Right lobe of liver (tissue), 6 donors: ENCODE results near the gene KIF5C. TPM values are rescaled to one million over a fixed set of nuclear protein-coding genes. Genes with fewer than 3 reads are reported as not detected.

Source experiments
- ATAC-seq, 4 donors: fragments of 200-7000 bp; cut with Tn5 transposase; one replicate each; pipeline ENCODE4 v1.9.1; 2020; ENCODE audit warnings: mild to moderate bottlenecking in 4 of 4, moderate library complexity in 4 of 4
- DNase-seq, 3 donors: peaks; one replicate each; pipeline ENCODE4 v3.0.0-alpha.2; 2020
- H3K27ac ChIP-seq, 3 donors: fragments of 200-600 bp; one replicate each; pipeline ENCODE4 v1.8.0; 2022
- H3K27me3 ChIP-seq, 2 donors: fragments of 200-600 bp; one replicate each; pipeline ENCODE4 v1.8.0; 2022
- H3K36me3 ChIP-seq, 4 donors: fragments of 200-600 bp; sonication (generic) in 1 of 4; one replicate each; pipeline versions ENCODE4 v1.5.1 to v1.8.0; 2017 to 2022; ENCODE audit warnings: control low read depth in 1 of 4
- H3K4me1 ChIP-seq, 4 donors: fragments of 200-600 bp; sonication (generic) in 1 of 4; one replicate each; pipeline versions ENCODE4 v1.5.1 to v1.8.0; 2017 to 2022; ENCODE audit warnings: control low read depth in 1 of 4
- H3K4me3 ChIP-seq, 3 donors: fragments of 200-600 bp; one replicate each; pipeline ENCODE4 v1.8.0; 2022
- H3K9me3 ChIP-seq, 4 donors: fragments of 200-600 bp; sonication (generic) in 1 of 4; one replicate each; pipeline versions ENCODE4 v1.5.1 to v1.8.0; 2017 to 2022; ENCODE audit warnings: control low read depth in 1 of 4
- POLR2A ChIP-seq: fragments of 450-650 bp; IDR thresholded peaks from one replicate; pipeline ENCODE4 v1.6.1; 2017; ENCODE audit warnings: antibody characterized with exemption, mild to moderate bottlenecking
- WGBS: methylation state at CpG from one replicate; pipeline ENCODE4 v1.1.6; 2018; ENCODE audit warnings: low coverage, low lambda C conversion rate; ENCODE audit not compliant: insufficient coverage; ENCODE audit errors: missing lambda C conversion rate; 5-methylcytosine and 5-hydroxymethylcytosine counted together
- intact Hi-C, 2 donors: fragments of 100-400 bp; cut with DNase I; formaldehyde crosslinking; loops; one replicate each; pipeline versions ENCODE4 v1.11.2 to v1.14.1; 2022
- total RNA-seq, 6 experiments: library from RNA; depleted of rRNA in 2 of 6; stranded (reverse); fragments of >200 nt in 2 of 6; fragmentation: NEBNext Ultra II Directional in 3 of 6; extraction: Animal tissue kit (Norgen Biotek cat#: 25700) in 3 of 6; gene quantifications; one replicate each; pipeline versions ENCODE4 v1.1.0 to v1.2.4, GENCODE V29; 2016 to 2023
- TF ChIP-seq, protein P1 (sequence below), 4 donors: fragments of 200-600 bp in 3 of 4; fragments of 450-650 bp in 1 of 4; IDR thresholded peaks; one replicate each; pipeline versions ENCODE4 v1.5.1 to v1.8.0; 2016 to 2022; ENCODE audit warnings: antibody characterized with exemption in 4 of 4, mild to moderate bottlenecking in 2 of 4
- donor health status: DM: no; HTN: yes; CAD: no.
- donor health status: DM: no; HTN: no; CAD: no.
- donor health status: DM: no; HTN: no; CAD: no.
- donor health status: DM: no; HTN: yes; CAD: no.
- donor health status: DM: no; HTN: yes; CAD: no.

Gene KIF5C
- total RNA-seq, 6 experiments from 2014 or later: 0.07 to 1.1 (median 0.34) TPM

DNA sequence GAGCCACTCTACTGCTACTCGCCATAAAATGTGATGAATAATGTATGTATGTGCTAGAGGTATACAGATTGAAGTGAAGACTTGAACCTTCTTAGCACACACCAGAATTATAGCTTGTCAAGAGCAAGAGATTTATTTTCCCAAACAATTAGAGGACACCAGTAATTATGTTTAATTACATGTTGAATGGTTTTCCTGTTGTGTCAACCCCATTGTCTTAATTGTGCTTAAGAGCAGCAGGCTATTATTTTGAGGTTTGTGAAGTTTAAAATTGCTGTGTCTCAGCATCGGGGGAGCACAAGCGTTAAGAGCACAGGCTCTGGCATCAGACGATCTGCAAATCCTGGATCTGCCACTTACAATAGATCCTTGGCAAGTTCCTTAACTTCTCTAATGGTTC, 29.0 kb downstream of the KIF5C start:
- intact Hi-C loops: no loop called here
- no peak for DNase-seq
- Histone ChIP-seq H3K27ac (no peak overlapping the region), H3K36me3 (no peaks in the 10 kb centered on the region), H3K4me3 (no peak overlapping the region), H3K9me3 (no peaks in the 10 kb centered on the region), H3K4me1 (no peaks in the 10 kb centered on the region), H3K27me3 (no peaks in the 10 kb centered on the region)
- ATAC-seq: no peak
- TF ChIP-seq POLR2A: no peak
- TF ChIP-seq, protein P1, sequence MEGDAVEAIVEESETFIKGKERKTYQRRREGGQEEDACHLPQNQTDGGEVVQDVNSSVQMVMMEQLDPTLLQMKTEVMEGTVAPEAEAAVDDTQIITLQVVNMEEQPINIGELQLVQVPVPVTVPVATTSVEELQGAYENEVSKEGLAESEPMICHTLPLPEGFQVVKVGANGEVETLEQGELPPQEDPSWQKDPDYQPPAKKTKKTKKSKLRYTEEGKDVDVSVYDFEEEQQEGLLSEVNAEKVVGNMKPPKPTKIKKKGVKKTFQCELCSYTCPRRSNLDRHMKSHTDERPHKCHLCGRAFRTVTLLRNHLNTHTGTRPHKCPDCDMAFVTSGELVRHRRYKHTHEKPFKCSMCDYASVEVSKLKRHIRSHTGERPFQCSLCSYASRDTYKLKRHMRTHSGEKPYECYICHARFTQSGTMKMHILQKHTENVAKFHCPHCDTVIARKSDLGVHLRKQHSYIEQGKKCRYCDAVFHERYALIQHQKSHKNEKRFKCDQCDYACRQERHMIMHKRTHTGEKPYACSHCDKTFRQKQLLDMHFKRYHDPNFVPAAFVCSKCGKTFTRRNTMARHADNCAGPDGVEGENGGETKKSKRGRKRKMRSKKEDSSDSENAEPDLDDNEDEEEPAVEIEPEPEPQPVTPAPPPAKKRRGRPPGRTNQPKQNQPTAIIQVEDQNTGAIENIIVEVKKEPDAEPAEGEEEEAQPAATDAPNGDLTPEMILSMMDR (IDR thresholded peaks at IDR 0.05): no peak
- WGBS: 60% methylated on average over 4 of the region's 4 CpGs

DNA sequence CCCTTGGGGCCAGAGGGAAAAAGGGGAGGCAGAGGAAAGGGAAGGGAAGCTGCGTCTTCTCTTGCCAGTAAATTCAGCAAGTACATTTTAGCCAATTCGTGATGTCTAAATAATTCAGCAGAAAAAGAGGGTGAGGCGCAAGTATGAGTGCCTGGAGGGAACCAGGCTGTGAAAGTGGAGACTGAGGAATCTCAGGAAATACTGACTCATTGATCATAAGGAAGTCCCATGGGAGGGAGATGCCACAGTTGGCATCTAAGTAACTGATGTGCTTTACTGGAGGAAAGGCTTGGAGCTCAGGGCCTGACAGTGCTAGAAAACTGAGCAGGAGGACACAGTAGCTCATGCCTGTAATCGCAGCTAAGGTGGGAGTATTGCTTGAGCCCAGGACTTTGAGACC, 31.1 kb downstream of the KIF5C start:
- no peak overlapping the region for H3K4me3 ChIP-seq
- H3K9me3 ChIP-seq: no peaks in the 10 kb centered on the region
- no peaks in the 10 kb centered on the region for H3K36me3 ChIP-seq
- no peaks in the 10 kb centered on the region for H3K4me1 ChIP-seq
- TF ChIP-seq, protein P1 (IDR thresholded peaks at IDR 0.05): no peak
- no peak for TF ChIP-seq POLR2A
- intact Hi-C loops: no loop called here
- H3K27ac ChIP-seq: no peak overlapping the region
- no peak for DNase-seq
- ATAC-seq: no peak
- WGBS: 65% methylated on average over 4 of the region's 4 CpGs
- no peaks in the 10 kb centered on the region for H3K27me3 ChIP-seq

DNA sequence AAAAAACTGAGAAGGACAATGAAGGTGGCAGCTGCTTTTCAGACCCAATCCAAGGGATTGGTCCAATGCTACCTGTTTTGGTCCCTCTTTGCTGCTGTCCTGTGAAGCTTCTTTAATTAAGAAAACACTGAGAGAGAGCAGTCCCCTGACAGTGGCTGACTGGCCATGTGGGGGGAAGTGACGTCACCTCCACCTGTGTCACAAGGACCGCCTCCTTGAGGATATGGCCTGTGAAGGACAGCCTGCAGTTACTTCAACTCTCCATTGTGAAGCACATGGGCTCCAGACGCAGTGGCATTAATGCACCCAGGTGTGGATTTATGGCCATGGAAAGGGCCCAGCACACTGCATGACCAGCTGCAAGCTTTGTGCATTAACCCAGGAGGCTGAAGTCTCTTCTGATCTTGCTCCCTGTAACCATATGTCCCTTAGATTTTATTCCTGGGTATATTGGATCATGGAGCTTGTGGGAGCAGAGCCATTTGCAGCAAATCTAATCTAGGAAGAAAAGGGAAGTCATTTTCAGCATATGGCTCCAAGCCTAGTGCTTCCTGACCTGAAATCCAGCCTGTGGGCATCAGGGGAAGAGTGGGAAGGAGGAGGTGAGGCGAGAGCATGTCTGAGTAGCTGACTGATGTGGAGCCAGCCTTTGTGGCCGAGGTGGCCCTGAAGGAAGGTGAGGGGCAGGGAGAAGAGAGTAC, 32.2 kb downstream of the KIF5C start:
- Histone ChIP-seq H3K27me3 (no peaks in the 10 kb centered on the region), H3K4me3 (no peak overlapping the region), H3K27ac (no peak overlapping the region), H3K4me1 (no peaks in the 10 kb centered on the region), H3K36me3 (no peaks in the 10 kb centered on the region), H3K9me3 (no peaks in the 10 kb centered on the region)
- ATAC-seq: no peak
- 56% methylated on average over 1 of the region's 5 CpGs for WGBS
- no peak for DNase-seq
- TF ChIP-seq, protein P1 (IDR thresholded peaks at IDR 0.05): no peak
- TF ChIP-seq POLR2A: no peak
- intact Hi-C loops: no loop called here

DNA sequence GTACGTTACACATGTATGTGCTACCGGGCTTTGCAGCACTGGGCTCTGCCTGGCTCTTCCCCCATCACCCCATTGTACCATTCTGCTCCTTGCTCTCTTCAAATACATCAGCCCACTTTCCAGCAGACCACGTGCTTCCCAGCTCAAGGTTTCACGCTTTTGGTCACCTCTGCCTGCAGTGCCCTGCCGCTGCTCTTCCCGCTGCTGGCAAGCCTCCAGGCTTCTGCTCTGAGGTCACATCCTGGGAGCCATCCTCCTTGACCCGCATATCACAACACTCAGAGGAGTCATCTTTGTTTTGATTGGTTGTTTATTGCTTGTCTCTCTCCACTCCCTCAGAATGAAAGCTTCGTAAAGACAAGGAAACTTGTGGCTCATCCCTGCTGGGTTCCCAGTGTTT, 34.1 kb downstream of the KIF5C start:
- intact Hi-C loops: no loop called here
- H3K4me1 ChIP-seq: no peaks in the 10 kb centered on the region
- no peak overlapping the region for H3K4me3 ChIP-seq
- TF ChIP-seq, protein P1 (IDR thresholded peaks at IDR 0.05): no peak
- no peak for TF ChIP-seq POLR2A
- H3K9me3 ChIP-seq: no peaks in the 10 kb centered on the region
- ATAC-seq (no peak), DNase-seq (no peak)
- H3K36me3 ChIP-seq: no peaks in the 10 kb centered on the region
- no peak overlapping the region for H3K27ac ChIP-seq
- WGBS: 48% methylated on average over 7 of the region's 8 CpGs
- H3K27me3 ChIP-seq: no peaks in the 10 kb centered on the region

DNA sequence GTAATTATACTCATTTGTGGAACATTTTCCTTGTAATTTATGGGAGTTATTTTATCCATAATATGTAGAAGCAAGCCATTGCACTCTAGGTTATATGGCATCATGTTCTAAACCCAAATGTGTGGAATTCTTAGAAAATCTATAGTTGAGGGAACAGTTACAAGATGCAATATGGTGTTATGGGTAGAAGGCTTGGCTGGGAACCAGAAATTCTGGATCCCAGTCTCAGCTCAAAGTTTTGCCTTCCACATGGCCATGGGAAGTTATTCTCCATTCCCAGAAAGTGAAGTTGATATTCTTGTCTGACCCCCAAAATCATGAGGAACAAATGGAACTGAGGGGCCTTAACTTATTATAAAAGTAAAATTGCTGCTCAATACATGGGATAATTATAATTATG, 38.0 kb downstream of the KIF5C start:
- TF ChIP-seq, protein P1 (IDR thresholded peaks at IDR 0.05): no peak
- TF ChIP-seq POLR2A: no peak
- Histone ChIP-seq H3K27me3 (no peaks in the 10 kb centered on the region), H3K36me3 (no peaks in the 10 kb centered on the region), H3K9me3 (no peaks in the 10 kb centered on the region), H3K27ac (no peak overlapping the region), H3K4me1 (no peaks in the 10 kb centered on the region), H3K4me3 (no peak overlapping the region)
- ATAC-seq (no peak), DNase-seq (no peak)
- intact Hi-C loops: no loop called here
